COLO668 (cell line): Measurements from ENCODE around the gene TRAF6.
"Not testable (repeated sequence)": the region's sequence is repeated elsewhere in the genome, so short reads cannot be mapped to it uniquely, and the experiment has no call there.

Source experiments
- DNase-seq: peaks from one replicate; lab custom pipeline; 2025; ENCODE audit not compliant: unreplicated experiment; lab: John Stamatoyannopoulos, UW

Gene TRAF6

GRCh38 chr11:36509694-36510593 lies at the start of gene TRAF6:
TRAF6 (minus strand) TSS chr11:36510272; CDS start chr11:36501515, 8,757 bp downstream.
- peak; percentile 91 for DNase-seq

- no peak for DNase-seq
Measured at GRCh38 chr11:36558571-36559413, 48.7 kb upstream of the TRAF6 start.

GRCh38 chr11:36557991-36558390 lies 47.9 kb upstream of the TRAF6 start:
- no peak for DNase-seq

- DNase-seq: not testable (repeated sequence)
Measured at GRCh38 chr11:36557390-36557789, 47.3 kb upstream of the TRAF6 start.

GRCh38 chr11:36550385-36551115 lies 40.5 kb upstream of the TRAF6 start:
- no peak for DNase-seq

GRCh38 chr11:36540998-36541397 lies 30.9 kb upstream of the TRAF6 start:
- DNase-seq: peak; percentile 66

GRCh38 chr11:36534276-36534840 lies 24.3 kb upstream of the TRAF6 start:
- DNase-seq: no peak

GRCh38 chr11:36532941-36533601 lies 23.0 kb upstream of the TRAF6 start:
- DNase-seq: no peak

GRCh38 chr11:36530840-36531239 lies 20.8 kb upstream of the TRAF6 start:
- DNase-seq: no peak

- no peak for DNase-seq
Measured at GRCh38 chr11:36513965-36514364, 3.9 kb upstream of the TRAF6 start.

GRCh38 chr11:36512016-36512415 lies 1.9 kb upstream of the TRAF6 start:
- no peak for DNase-seq

- DNase-seq: not testable (repeated sequence)
Measured at GRCh38 chr11:36511062-36511461, 990 bp upstream of the TRAF6 start.

GRCh38 chr11:36510594-36510942 lies 496 bp upstream of the TRAF6 start:
- no peak for DNase-seq

GRCh38 chr11:36509201-36509639 lies 852 bp downstream of the TRAF6 start:
- no peak for DNase-seq

GRCh38 chr11:36508743-36509142 lies 1.3 kb downstream of the TRAF6 start:
- no peak for DNase-seq

- DNase-seq: no peak
Measured at GRCh38 chr11:36507824-36508489, 2.1 kb downstream of the TRAF6 start.

- DNase-seq: no peak
Measured at GRCh38 chr11:36501236-36501635, 8.8 kb downstream of the TRAF6 start.

GRCh38 chr11:36500315-36500721 lies 9.8 kb downstream of the TRAF6 start:
- DNase-seq: peak; percentile 13

GRCh38 chr11:36499315-36499714 lies 10.8 kb downstream of the TRAF6 start:
- no peak for DNase-seq

GRCh38 chr11:36498721-36499120 lies 11.4 kb downstream of the TRAF6 start:
- DNase-seq: no peak
